ENCODE results near the gene ZMAT5. TPM values are rescaled to one million over a fixed set of nuclear protein-coding genes. Genes with fewer than 3 reads are reported as not detected.
A peak's percentile ranks its signal among the peaks of the same experiment; 100 is the strongest.

ZMAT5 gene
- total RNA-seq, 1 donor from 2014 or later: 21.6 TPM

DNA sequence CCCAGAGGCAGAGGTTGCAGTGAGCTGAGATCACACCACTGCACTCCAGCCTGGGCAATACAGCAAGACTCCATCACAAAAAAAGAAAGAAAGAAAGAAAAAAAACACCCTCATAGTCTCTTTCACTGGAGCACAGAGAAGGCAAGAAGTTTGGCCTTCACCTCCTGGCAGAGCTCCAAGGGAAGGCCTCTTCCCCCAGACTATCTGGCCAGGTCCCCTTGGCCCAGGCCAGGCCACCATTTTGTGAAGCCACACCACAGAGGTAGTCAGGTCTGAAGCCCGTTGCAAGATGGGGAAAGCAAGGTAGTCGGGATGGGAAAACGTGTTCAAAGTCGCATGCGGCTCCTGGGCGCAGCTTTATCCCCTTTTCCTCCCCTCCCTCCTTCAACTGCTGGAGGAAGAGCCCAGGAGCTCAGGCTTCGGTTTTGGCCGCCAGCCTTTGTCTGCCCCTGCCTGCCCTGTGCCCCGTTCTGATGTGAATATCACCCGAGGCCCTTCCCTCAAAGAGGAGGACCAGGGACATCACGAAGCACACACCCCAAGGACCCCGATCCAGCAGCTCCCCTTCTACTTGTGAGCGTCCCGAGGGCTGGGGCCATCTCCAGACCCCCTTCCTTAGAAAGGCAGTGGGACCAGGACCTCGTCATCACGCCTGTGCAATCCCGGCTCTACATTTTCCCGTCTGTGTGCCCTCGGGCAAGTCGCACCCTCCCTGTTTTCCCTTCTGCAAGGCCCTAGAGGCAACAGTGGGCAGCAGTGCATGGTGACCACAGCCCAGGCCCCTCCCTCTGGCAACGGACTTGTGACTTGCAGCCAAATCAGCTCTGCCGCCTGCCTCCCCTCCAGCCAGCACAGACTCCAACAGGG is 29.3 kb downstream of the ZMAT5 start:
- intact Hi-C loops (cut with micrococcal nuclease): no loop called here
- peak; percentile 42 for DNase-seq
- peak; percentile 61 for ATAC-seq

DNA sequence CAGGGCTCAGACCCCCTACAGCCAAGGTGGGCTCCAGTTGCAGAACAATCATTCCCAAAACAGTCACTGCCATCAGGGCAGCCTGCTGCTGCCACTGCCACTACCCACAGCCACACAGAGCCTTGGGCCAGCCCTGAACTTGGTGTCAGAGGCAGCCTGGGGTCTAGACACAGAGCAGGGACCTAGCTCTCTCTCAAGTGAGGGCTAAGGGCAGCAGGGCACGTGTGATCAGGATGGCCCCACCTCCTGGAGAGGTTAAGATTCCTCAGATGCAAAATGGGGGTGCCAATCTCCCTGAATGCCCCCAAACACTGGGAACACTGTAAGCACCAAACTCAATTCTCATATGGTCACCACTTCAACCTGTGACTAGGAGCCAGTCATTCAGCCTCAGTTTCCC is 31.4 kb downstream of the ZMAT5 start:
- intact Hi-C loops (cut with micrococcal nuclease): no loop called here
- no peak for ATAC-seq
- DNase-seq: no peak

DNA sequence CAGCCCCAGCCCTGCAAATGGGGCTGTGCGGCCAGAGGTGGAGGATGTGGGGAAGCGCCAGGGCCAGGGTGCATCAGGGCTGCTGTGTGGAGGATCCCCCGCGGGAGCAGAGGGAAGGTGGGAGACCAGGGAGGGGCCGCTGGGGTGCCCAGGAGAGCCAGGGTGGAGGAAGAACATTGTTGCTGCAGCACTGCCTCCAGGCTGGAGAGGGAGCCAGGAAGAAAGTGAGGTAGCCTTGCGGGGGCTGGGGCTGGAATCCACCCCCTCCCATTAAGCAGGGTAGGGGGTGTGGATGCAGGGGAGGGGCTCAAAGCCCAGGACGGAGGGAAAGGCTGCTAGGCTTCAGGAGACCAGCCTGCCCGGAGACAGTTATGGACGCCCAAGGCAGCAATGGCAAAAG is 32.0 kb downstream of the ZMAT5 start:
- intact Hi-C loops (cut with micrococcal nuclease): no loop called here
- no peak for ATAC-seq

DNA sequence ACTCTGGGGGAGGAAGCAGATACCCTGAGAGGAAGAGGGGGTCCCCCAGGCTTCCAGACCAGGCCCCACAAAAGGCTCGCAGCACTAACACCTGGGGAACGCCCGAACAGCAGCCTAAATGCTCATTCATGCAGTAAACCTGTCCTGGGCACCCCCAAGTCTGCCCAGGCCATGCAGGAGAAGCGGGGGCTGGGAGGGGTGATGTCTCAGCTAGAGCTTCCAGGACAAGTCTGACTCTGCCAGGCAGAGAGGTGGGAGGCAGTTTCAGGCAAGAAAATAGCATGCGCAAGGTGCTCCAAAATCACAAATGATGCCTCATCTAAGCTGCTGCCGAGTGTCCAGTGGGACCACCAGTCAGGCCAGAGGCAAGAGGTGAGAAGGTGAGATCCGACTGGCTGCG is 32.4 kb downstream of the ZMAT5 start:
- intact Hi-C loops (cut with micrococcal nuclease): no loop called here
- DNase-seq (no peak), ATAC-seq (no peak)

More for the DNA sequence above, 32.0 kb downstream of the ZMAT5 start:
- DNase-seq: no peak

DNA sequence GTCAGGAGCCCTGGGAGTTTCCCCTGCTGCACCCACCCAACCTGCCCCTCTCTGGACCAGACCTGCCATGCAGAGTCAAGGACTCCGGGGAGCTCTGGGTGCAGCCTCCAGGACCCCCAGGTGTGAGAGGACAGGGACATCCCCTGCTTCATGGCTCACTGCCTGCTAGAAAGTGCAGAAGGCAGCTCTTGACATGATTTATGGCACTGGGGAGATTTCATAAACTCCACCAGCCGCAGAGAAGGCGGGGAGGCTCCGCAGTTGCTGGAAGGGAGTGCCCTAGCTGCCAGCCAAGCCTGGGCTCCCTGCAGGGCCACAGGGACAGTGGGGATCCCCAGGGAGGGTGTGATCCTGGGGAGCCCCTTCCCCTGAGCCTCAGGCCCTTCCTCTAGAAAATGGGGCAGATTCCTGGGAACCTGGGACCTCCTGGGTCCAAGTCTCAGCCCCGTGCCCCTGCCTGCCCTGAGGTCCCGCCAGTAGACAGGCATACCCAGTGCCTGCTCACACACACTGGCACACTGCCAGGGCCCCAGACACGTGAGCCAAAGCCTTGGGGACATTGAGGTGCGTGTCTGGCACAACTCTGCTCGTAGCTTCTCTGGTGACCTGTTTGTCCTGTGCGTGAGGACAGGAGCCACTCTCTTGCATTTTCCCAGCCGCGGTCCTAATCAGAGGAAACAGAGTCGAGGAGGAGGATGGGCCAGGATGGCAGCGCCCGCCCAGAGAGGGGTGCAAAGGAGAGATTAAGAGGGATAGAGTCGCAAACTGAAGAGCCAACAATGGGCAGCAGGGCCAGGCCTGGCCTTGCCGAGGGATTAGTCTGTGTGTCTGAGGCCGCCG is 33.2 kb downstream of the ZMAT5 start:
- peak; percentile 57 for ATAC-seq
- intact Hi-C loops (cut with micrococcal nuclease): no loop called here

DNA sequence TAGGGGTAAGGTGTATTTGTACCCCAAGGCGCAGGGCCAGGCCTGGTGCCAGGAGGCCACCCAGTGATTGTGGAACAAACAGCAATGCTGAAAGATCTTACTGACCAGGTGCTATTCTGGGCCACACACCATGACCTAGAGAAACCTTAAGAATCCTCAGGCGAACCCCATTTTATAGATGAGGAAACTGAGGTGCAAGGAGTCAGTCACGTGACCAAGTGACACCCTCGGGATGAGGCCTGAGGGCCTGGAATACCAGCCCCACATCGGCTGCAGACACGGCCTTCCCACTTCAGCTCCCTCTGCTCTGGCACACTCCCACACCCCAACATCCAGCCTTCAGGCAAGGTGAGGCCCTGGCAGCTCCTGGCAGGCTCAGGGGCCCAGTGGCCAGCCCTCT is 33.9 kb downstream of the ZMAT5 start:
- no peak for DNase-seq
- intact Hi-C loops (cut with micrococcal nuclease): no loop called here
- ATAC-seq: no peak

More for the DNA sequence above, 33.2 kb downstream of the ZMAT5 start:
- DNase-seq: peak; percentile 65

DNA sequence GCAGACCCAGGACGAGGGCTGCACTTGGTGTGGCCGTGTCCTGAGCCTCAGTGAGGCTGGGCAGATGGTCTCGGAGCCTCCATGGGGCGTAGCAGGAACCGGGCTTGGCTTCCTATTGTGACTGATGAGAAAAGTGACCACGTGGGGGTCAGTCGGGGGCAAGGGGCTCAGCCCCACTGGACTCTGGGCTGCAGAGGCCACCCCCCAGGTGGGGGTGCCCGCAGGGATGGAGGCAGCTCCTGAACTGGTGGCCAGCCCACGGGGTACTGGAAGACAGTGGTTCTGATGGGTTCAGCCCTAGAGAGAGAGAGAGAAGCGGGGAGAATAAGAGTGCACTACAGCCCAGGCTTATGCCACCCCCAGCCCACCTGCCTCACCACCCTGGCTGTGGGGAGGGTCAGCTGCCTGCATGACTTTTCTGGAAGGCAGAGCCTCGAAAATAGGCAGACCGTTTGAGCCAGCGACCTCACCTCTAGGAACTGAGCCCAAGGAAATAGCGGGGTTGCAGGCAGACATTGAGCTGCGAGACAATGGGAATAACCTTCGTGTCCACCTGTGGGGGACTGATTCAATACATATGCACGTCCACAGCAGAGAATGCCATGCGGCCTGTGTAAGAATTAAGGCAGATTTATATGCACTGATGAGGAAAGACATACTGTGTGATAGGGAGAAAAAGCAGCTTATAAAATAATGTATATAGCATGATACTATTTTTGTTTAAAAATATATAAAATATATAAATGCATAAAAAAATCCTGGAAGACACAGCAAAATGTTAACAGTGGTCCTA is 35.6 kb downstream of the ZMAT5 start:
- DNase-seq (no peak), ATAC-seq (no peak)
- intact Hi-C loops (cut with micrococcal nuclease): no loop called here

DNA sequence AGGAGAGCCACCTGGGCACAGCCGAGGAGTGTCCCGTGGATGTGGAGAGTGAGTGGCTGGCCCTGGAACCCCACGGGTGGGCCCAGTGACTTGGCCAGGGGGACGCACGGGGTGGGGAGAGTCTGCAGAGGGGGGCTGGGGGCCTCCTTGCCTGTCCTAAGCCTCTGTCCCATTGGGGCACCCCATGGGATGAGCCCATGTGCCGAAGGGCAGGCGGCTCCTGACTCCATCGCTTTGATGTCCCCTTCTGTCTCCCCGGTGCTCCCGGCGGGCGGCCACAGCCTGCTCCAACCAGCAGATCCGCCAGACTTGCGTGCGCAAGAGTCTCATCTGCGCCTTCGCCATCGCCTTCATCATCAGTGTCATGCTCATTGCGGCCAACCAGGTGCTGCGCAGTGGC is 37.6 kb downstream of the ZMAT5 start:
- ATAC-seq (no peak), DNase-seq (no peak)
- intact Hi-C loops (cut with micrococcal nuclease): no loop called here

DNA sequence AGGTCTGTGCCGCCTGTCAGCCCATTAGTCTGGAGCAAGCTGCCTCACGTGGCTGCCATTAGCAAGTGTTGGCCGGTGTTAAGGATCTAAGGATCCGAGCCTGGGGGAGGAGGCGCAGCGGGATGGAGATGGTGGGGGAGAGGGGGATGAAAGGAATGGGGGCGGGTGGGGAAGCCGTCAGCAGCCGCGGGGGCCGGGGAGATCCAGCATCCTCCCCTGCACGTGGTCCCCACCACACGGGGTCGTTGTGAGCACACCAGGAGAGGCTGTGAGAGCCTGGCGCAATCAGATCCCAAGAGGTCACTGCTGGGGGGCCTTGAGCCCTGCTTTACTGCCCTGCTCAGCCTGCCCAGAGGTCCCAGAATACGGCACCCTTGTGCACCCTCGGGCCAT is 39.7 kb downstream of the ZMAT5 start:
- intact Hi-C loops (cut with micrococcal nuclease): no loop called here
- peak; percentile 68 for DNase-seq
- ATAC-seq: peak; percentile 60

DNA sequence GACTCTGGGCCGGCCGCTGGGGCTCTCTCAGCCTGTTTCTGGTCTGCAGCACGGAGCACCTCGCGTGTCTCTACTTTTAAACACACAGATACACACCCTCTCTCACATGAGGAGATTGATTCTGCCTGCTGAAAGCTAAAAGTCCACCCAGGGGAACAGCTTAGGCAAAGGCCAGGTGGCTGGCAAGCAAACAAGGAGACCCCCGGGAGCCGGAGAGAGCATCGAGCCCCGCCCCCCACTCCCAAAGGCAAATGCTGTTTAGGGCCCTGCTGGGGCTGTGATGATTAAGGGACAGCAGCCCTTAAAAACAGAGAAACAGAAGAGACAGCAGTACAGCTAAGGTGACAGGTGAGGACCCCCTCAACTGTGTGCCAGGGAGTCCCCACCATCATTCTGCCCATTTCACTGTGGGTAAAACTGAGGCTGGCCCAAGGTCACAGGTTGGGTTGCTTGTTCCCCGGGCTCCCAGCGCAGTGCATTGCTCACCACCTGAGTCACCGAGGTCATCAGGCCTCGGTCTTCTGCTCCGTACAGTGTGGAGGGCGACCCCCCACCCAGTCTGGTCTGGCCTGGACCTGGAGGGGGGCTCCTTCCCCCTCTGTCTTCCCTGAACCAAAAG is 40.2 kb downstream of the ZMAT5 start:
- no peak for ATAC-seq
- intact Hi-C loops (cut with micrococcal nuclease): no loop called here
- no peak for DNase-seq

DNA sequence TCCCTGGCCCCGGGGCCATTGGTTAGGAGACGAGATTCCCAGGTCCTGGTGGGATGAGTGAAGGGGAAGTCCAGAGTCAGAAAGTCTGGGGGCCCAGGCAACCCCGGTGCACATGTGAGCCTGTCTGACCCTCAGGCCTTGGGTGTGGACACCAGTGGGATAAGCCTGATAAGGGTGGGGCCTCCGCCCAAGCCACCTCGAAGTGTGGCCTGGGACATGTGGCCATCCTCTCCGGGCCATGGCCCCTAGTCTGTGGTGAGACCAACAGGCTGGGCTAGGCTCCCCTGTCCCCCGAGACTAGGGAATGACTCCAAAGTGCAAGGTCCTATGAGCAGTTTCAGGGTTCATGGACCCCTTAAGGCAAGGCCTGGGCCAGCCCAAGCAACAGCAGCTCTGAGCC is 40.7 kb downstream of the ZMAT5 start:
- intact Hi-C loops (cut with micrococcal nuclease): no loop called here
- no peak for DNase-seq
- no peak for ATAC-seq

DNA sequence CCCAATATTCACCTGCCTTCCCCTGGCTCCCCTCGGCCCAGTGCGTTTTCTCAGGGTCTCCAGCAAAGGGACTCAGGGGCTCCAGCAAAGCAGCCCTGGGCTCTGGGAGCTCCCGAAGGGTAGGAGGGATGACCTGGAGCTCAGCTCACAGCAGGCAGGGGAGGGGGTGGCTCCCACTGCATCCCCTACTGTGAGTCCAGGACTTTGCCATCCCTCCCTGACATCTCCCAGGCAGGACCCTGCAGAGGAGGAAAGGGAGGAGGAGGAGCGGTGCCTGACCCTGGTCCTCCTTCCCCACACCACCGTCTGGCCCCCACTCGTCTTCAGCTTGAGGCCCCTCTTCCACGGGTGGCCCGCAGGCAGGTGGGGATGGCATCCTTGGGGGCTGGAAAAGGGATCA is 42.0 kb downstream of the ZMAT5 start:
- no peak for DNase-seq
- no peak for ATAC-seq
- intact Hi-C loops (cut with micrococcal nuclease): no loop called here

DNA sequence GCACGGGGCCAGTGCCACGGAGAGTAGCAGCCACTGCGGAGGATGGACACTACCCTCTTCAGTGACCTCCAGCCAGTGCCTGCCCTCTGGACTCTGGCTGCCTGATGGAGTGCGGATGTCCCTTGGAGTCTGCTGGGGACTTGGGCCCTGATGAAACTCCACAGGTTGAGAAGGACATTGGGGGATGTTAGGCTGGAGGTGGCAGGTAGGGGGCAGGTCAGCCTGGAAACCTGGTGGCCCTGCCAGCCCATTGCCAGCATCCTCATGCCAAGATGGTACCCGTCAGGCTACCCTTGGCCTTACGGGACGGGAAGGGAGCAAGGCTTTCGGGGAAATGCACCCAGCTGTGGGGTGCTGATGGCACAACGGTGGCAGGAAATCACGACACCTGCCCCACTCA is 43.0 kb downstream of the ZMAT5 start:
- intact Hi-C loops (cut with micrococcal nuclease): no loop called here
- DNase-seq (no peak), ATAC-seq (no peak)

DNA sequence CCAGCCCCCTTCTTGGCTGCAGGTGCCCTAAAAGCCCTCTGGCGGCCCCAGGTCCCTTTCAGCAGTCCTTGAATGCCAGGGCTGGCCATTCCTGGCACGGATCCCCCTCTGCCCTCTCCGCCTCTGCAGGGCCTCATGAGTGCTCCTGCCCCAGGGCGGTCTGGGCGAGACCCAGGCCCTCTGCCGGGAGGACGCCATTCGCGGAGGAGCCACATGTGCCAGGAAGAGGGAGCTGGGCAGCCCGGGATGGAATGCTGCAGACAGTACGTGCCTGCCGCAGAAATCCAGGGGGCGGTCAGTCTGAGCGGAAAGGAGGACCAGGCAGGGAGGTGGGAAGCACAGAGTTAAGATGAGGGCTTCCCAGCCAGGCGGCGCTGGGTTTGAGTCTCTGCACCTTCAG is 44.2 kb downstream of the ZMAT5 start:
- no peak for ATAC-seq
- intact Hi-C loops (cut with micrococcal nuclease): no loop called here
- DNase-seq: no peak

DNA sequence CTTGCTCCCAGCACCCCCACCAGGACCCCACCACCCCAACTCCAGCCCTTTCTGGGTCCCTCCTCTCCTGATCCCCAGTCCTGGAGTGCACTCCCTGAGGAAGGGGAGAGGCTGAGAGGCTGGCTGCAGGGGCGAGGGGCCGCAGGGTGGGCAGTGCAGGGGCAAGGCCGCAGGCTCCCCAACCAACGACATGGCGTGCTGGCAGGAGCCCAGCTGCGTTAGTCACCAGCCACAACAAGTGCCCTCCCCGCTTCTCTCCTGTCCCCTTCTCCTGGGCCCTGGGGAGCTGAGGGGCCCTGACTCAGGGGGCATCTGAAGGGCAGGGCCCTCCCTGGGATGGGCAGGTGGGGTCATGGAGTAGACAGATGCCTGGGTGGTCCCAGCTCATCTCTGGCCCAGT is 44.7 kb downstream of the ZMAT5 start:
- DNase-seq (no peak), ATAC-seq (no peak)
- intact Hi-C loops (cut with micrococcal nuclease): no loop called here

DNA sequence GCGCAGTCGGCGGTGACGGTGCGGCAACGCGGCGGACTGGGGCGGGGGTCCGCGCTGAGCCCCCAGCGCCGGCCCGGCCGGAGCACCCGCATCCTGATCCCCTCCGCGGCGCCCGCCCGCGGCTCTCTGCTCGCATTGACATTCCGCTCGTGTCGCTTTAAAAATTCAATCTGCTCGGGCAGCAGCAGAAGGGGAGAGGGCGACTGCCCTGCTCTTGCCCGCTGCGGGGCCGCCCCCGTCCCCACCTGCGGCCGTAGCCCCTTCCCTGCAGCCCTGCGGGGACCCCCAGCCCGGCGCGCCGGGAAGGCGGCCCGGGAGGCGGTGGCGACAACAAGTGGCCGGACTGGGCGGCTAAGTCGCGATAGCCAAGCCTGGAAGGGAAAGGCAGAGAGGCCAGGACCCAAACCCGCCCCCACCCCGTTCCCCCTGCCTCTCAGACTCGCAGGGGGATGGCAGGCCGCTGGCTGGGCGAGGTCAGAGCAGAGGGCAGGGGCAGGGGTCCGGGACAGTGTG is 45.9 kb downstream of the ZMAT5 start:
- ATAC-seq (no peak), DNase-seq (no peak)
- intact Hi-C loops (cut with micrococcal nuclease): no loop called here

DNA sequence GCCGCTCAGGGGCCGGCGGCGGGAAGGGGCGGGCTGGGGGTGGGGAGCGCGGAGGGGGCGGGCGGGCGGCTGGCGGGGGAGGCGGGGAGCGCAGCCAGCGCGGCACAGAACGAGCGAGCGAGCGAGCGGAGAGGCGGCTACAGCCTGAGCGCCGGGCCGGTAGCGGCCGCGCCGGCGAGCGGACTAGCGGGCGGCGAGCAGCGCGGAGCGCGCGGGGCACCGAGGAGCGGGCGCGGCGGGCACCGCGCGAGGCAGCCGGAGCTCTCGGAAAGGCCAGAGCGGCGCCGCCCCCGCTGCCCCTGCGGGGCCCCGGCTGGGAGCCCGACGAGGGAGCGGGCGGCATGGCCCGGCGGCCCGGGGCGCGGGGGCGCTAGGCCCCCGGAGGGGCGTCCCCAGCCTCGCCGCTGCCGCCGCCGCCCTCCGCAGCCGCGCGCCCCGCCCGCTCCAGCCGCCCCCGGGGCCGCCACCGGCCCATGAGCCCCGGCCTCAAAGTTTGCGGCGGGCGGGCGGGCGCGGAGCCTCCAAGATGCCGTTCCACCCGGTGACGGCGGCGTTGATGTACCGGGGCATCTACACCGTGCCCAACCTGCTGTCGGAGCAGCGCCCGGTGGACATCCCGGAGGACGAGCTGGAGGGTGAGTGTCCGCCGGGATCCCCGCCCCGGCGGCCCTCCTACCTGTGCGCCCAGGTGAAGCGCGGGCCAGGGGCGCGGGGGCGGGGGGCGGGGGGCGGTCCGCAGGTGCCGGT is 46.7 kb downstream of the ZMAT5 start, which contains the start of gene CABP7:
Gene CABP7, plus strand, starts transcription at position 105 of the 747 bp plus-strand sequence. Its CDS starts 422 bp downstream, at position 527.
- no peak for DNase-seq
- intact Hi-C loops (cut with micrococcal nuclease): no loop called here

More for the DNA sequence above, 46.7 kb downstream of the ZMAT5 start, which contains the start of gene CABP7:
- ATAC-seq: no peak
